ENCODE measurements around the gene CHRNA3.

Gene CHRNA3

DNA sequence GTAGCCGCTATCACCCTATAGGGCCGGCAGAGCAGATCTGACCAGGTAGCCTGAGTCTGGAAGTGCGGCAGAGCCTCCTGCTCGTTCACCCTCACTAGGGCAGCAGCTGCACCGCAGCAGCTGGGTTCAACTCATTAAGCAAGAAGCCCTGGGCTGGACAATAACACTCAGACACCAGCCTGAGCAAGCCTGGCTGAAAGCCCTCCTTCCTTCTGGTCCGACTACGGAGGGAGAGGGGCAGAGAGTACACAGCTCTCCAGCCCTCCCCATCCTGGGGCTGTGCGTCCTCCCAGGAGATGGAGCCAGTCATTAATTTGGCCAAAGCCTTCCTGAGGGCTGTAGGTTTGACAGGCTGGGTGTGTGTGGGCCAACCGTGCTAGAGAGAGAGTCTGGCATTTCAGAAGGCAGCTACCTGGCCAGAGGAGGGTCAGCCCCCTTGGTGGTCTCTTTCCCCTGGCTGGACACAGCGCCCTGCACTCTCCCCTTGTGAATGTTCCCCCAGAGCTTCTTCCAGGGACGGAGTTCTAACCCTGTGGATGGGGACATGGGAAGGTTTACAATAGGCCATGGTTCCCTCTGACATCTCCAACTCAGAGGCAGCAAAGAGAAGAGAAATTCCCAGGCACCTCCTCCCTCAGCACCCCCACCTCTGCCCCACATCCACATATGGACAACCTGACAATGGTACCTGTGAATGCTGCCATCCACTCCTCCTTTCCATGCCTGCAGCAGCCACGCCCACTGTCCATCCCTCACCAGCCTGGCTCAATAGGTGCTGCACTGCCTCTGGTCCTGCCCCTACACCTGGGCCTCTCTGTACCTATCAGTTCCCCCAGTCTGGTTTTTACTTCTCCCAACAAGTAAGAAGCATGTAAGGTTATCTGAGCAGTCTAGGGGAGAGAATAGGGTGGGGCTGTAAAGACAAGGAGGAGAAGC, 13.7 kb upstream of the CHRNA3 start:
- Histone ChIP-seq H3K27ac (ENCODE audit: low read length) (no peak overlapping the region), H3K4me3 (ENCODE audit: low read depth in 1 of 2, low read length in 2 of 2) (no peak overlapping the region), H3K9me3 (ENCODE audit: control insufficient read depth in 1 of 2, low read length in 2 of 2) (peaks cover 0 to 13% of the 10 kb centered on the region in 2 donors), H3K27me3 (ENCODE audit: low read depth, low read length) (no peaks in the 10 kb centered on the region), H3K4me1 (ENCODE audit: control insufficient read depth in 1 of 2, insufficient read depth in 2 of 2, low read length in 2 of 2) (no peaks in the 10 kb centered on the region), H3K36me3 (ENCODE audit: control insufficient read depth in 1 of 2, insufficient read depth in 2 of 2, low read length in 2 of 2) (no peaks in the 10 kb centered on the region)

DNA sequence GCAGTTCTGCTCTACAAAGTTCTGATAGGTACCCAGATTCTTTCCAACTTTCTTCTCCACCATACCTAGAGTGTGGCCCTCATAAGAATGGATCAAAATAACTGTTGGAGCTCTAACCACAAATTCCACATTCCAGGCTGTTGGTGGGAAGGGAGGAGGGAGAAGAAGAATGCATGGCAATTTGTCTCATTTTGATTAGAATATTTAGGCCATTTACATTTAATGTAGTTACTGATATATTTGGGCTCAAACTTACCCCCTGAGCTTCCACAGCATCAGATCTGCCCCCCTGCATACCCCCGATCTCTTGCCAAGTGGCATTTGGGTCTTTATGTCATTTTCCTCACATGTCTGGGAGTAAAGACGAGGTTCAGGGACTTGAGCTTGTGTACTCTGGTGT, 12.6 kb upstream of the CHRNA3 start:
- no peak overlapping the region for H3K4me3 ChIP-seq (ENCODE audit: low read depth in 1 of 2, low read length in 2 of 2)
- H3K27ac ChIP-seq (ENCODE audit: low read length), result no peak overlapping the region
- no peaks in the 10 kb centered on the region for H3K27me3 ChIP-seq (ENCODE audit: low read depth, low read length)
- H3K36me3 ChIP-seq (ENCODE audit: control insufficient read depth in 1 of 2, insufficient read depth in 2 of 2, low read length in 2 of 2), result no peaks in the 10 kb centered on the region
- no peaks in the 10 kb centered on the region for H3K4me1 ChIP-seq (ENCODE audit: control insufficient read depth in 1 of 2, insufficient read depth in 2 of 2, low read length in 2 of 2)
- peaks cover 0 to 13% of the 10 kb centered on the region in 2 donors for H3K9me3 ChIP-seq (ENCODE audit: control insufficient read depth in 1 of 2, low read length in 2 of 2)

DNA sequence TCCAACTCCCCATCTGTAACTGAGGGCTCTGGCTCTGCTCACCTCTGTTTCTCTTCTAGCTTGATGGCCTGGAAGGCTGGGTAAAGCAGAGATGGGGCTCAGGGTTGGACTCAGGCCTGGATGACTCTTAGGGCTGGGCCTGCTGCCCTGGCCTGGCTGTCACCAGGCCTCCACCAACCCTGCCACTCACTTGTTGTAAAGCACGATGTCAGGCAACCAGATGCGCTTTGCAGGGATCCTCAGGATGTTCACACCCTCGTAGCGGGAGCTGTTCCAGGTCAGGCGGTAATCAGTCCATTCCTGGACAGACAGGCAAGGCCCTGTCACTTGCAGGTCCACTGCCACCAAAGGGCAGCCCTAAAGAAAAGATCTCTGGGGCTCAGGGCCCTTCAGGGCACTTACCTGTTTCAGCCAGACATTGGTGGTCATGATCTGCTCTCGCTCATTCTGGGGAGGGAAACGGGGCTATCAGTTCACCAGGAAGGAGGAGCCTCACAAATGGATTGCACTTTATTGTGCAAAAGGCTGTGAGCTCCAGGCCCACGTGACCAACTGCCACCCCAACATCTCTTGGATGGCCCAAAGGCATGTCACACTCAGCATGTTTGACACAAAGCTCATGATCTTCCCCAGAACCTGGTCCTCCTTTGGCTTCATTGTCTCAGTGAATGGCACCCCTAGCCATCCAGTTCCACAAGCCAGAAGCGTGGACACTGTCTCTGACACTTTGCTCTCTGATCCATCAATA, 10.3 kb upstream of the CHRNA3 start:
- H3K4me1 ChIP-seq (ENCODE audit: control insufficient read depth in 1 of 2, insufficient read depth in 2 of 2, low read length in 2 of 2), result no peaks in the 10 kb centered on the region
- H3K9me3 ChIP-seq (ENCODE audit: control insufficient read depth in 1 of 2, low read length in 2 of 2), result peaks cover 0 to 13% of the 10 kb centered on the region in 2 donors
- no peak overlapping the region for H3K4me3 ChIP-seq (ENCODE audit: low read depth in 1 of 2, low read length in 2 of 2)
- H3K27ac ChIP-seq (ENCODE audit: low read length), result no peak overlapping the region
- no peaks in the 10 kb centered on the region for H3K27me3 ChIP-seq (ENCODE audit: low read depth, low read length)
- no peaks in the 10 kb centered on the region for H3K36me3 ChIP-seq (ENCODE audit: control insufficient read depth in 1 of 2, insufficient read depth in 2 of 2, low read length in 2 of 2)

DNA sequence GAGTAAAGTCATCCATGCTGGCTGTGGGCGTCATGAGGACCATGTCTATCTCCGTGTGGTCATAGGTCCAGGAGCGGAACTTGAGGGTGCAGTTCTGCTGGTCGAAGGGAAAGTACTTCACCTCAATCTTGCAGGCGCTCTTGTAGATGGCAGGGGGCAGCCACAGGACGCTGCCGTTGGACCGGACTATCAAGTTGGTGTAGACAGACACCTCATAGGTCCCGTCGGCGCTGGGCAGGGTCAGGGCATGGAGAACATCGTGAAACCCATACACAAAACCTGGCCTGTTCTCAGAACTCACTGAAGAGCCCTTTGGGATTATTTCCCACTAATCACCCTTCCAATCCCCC, 8.9 kb upstream of the CHRNA3 start:
- Histone ChIP-seq H3K36me3 (ENCODE audit: control insufficient read depth in 1 of 2, insufficient read depth in 2 of 2, low read length in 2 of 2) (no peaks in the 10 kb centered on the region), H3K4me1 (ENCODE audit: control insufficient read depth in 1 of 2, insufficient read depth in 2 of 2, low read length in 2 of 2) (no peaks in the 10 kb centered on the region), H3K4me3 (ENCODE audit: low read depth in 1 of 2, low read length in 2 of 2) (no peak overlapping the region), H3K27me3 (ENCODE audit: low read depth, low read length) (no peaks in the 10 kb centered on the region), H3K9me3 (ENCODE audit: control insufficient read depth in 1 of 2, low read length in 2 of 2) (peaks cover 0 to 13% of the 10 kb centered on the region in 2 donors), H3K27ac (ENCODE audit: low read length) (no peak overlapping the region)

DNA sequence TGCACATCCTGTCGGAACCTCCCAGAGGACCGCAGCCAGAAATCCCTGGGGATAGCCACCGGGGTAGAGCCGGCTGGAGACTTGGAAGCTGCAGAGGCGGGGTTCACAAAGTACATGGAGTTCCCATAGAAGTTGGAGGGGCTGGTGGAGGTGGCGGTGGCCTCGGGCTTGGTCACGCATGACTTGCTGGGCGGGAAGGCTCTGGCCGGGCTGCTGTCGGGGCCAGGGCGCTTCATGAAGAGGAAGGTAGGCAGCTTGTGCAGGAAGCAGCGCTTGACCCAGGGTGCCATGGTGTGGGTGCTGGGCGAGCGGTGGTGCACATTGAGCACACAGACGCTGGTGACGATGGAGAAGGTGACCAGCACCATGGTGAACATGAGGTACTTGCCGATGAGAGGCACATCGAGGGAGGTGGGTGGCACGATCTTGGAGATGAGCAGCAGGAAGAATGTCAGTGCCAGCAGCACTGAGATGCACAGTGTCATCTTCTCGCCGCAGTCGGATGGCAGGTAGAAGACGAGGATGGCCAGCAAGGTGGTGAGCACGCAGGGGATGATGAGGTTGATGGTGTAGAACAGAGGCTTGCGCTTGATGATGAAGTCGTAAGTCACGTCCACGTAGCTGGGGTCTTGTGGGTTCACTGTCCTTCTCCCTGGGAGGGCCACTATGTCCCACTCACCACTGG, 8.4 kb upstream of the CHRNA3 start:
- H3K36me3 ChIP-seq (ENCODE audit: control insufficient read depth in 1 of 2, insufficient read depth in 2 of 2, low read length in 2 of 2), result no peaks in the 10 kb centered on the region
- peaks cover 0 to 13% of the 10 kb centered on the region in 2 donors for H3K9me3 ChIP-seq (ENCODE audit: control insufficient read depth in 1 of 2, low read length in 2 of 2)
- no peaks in the 10 kb centered on the region for H3K27me3 ChIP-seq (ENCODE audit: low read depth, low read length)
- no peak overlapping the region for H3K27ac ChIP-seq (ENCODE audit: low read length)
- H3K4me1 ChIP-seq (ENCODE audit: control insufficient read depth in 1 of 2, insufficient read depth in 2 of 2, low read length in 2 of 2), result no peaks in the 10 kb centered on the region
- no peak overlapping the region for H3K4me3 ChIP-seq (ENCODE audit: low read depth in 1 of 2, low read length in 2 of 2)

DNA sequence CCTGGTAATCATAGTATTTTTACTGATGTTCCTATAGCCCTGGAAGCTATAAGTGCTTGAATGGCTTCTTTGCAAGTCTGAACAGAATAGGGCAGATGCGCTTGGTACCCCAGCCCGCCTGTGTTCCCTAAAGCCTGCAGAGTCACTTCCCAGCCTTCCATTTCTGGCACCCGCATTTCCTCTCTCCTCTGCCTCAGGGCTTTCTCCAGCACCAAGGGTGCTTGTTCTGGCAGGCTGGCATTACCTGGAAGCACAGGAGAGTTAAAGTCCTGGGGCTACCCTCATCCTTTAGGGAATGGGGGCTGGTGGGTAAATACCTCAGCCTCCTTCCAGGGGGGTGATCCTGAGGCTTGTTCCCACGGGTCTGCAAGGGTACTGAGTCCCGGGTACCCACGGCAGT, 7.4 kb upstream of the CHRNA3 start:
- no peaks in the 10 kb centered on the region for H3K36me3 ChIP-seq (ENCODE audit: control insufficient read depth in 1 of 2, insufficient read depth in 2 of 2, low read length in 2 of 2)
- no peak overlapping the region for H3K4me3 ChIP-seq (ENCODE audit: low read depth in 1 of 2, low read length in 2 of 2)
- no peak overlapping the region for H3K27ac ChIP-seq (ENCODE audit: low read length)
- no peaks in the 10 kb centered on the region for H3K4me1 ChIP-seq (ENCODE audit: control insufficient read depth in 1 of 2, insufficient read depth in 2 of 2, low read length in 2 of 2)
- peaks cover 0 to 5% of the 10 kb centered on the region in 2 donors for H3K9me3 ChIP-seq (ENCODE audit: control insufficient read depth in 1 of 2, low read length in 2 of 2)
- H3K27me3 ChIP-seq (ENCODE audit: low read depth, low read length), result no peaks in the 10 kb centered on the region

DNA sequence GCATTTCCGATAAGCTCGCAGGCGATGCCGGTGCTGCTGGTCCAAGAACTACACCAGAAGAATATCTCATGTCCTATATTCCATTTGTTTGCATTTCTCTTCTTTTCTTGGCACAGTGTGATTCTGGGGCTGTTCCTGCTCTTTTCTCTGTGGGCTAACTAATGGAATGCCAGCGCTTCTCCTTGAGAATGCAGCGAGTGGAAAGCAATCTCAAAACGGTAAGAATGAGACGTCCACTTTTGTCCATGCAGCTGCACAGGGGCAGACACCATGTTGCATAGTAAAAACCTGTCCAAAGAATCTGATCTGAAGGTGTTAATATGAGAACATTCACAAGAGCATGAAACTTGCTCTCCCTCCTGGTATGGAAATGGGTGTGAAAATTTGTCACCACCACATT, 6.6 kb upstream of the CHRNA3 start:
- H3K4me1 ChIP-seq (ENCODE audit: control insufficient read depth in 1 of 2, insufficient read depth in 2 of 2, low read length in 2 of 2), result no peaks in the 10 kb centered on the region
- H3K4me3 ChIP-seq (ENCODE audit: low read depth in 1 of 2, low read length in 2 of 2), result no peak overlapping the region
- H3K27me3 ChIP-seq (ENCODE audit: low read depth, low read length), result peaks cover 1% of the 10 kb centered on the region
- H3K27ac ChIP-seq (ENCODE audit: low read length), result no peak overlapping the region
- no peaks in the 10 kb centered on the region for H3K9me3 ChIP-seq (ENCODE audit: control insufficient read depth in 1 of 2, low read length in 2 of 2)
- no peaks in the 10 kb centered on the region for H3K36me3 ChIP-seq (ENCODE audit: control insufficient read depth in 1 of 2, insufficient read depth in 2 of 2, low read length in 2 of 2)

DNA sequence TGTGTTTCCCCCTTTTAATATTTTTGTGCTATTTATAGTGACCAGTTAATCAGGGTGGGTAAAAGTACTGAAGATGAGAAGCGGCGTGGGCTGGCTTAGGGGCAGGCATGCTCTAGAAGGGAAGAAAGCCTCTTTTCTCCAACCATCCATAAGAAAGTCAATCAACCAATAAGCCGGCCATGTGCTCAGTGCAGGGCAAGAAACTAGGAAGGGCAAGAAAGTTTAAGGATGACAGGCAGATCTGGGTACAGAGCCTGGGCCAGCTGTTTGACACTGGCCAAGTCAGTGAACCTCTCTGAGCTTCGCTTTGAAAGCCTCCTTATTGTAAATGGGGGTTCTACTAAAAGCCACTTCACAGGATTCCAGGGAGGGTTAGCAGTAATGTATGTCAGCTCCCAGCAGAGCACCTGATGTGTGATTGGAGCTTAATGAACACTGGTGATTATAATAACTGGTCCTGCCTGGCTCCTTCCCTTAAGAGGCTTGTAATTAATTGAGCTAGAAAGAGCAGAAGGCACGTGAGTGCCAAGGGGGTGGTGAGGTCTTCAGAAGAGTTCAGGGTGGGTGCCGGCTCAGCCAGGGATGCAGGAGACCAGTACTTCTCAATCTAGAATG, 5.7 kb upstream of the CHRNA3 start:
- Histone ChIP-seq H3K27ac (ENCODE audit: low read length) (no peak overlapping the region), H3K4me3 (ENCODE audit: low read depth in 1 of 2, low read length in 2 of 2) (no peak overlapping the region), H3K27me3 (ENCODE audit: low read depth, low read length) (peaks cover 7% of the 10 kb centered on the region), H3K9me3 (ENCODE audit: control insufficient read depth in 1 of 2, low read length in 2 of 2) (no peaks in the 10 kb centered on the region), H3K36me3 (ENCODE audit: control insufficient read depth in 1 of 2, insufficient read depth in 2 of 2, low read length in 2 of 2) (no peaks in the 10 kb centered on the region), H3K4me1 (ENCODE audit: control insufficient read depth in 1 of 2, insufficient read depth in 2 of 2, low read length in 2 of 2) (no peaks in the 10 kb centered on the region)

DNA sequence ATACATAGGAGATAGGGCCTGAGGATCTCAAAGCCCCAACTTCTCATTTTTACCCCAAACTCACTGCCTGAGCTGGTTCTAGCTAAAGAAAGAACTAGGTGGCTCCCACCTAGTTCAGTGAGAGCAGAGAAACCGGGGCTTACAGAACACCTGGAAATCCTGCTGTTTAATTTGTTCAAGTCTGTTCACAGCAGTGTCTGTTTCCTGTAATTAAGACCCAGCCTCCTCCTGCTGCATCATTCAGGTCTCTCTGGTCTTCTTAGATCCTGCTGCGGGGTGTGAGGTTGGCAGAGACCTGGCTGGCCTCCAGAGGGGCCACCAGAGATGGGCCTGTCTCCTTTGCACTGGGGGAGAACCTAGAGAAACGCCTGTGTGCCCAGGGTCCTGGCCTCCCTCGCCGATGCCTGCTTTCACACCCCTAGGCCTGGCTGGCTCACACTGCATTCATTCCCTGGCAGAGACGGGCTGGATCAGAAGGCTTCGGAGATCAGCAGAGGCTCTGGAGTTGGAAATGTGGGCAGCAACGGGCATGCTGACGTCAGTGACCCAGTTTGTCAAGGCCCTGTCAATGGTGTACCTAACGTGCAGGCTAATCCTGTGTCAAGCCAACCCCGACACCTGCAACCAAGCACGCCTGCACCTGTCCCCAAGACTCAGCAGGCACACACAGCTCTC, 4.9 kb upstream of the CHRNA3 start:
- no peaks in the 10 kb centered on the region for H3K9me3 ChIP-seq (ENCODE audit: control insufficient read depth in 1 of 2, low read length in 2 of 2)
- H3K4me3 ChIP-seq (ENCODE audit: low read depth in 1 of 2, low read length in 2 of 2), result no peak overlapping the region
- H3K27me3 ChIP-seq (ENCODE audit: low read depth, low read length), result peaks cover 7% of the 10 kb centered on the region
- peaks cover 0 to 3% of the 10 kb centered on the region in 2 donors for H3K4me1 ChIP-seq (ENCODE audit: control insufficient read depth in 1 of 2, insufficient read depth in 2 of 2, low read length in 2 of 2)
- no peaks in the 10 kb centered on the region for H3K36me3 ChIP-seq (ENCODE audit: control insufficient read depth in 1 of 2, insufficient read depth in 2 of 2, low read length in 2 of 2)
- H3K27ac ChIP-seq (ENCODE audit: low read length), result no peak overlapping the region

DNA sequence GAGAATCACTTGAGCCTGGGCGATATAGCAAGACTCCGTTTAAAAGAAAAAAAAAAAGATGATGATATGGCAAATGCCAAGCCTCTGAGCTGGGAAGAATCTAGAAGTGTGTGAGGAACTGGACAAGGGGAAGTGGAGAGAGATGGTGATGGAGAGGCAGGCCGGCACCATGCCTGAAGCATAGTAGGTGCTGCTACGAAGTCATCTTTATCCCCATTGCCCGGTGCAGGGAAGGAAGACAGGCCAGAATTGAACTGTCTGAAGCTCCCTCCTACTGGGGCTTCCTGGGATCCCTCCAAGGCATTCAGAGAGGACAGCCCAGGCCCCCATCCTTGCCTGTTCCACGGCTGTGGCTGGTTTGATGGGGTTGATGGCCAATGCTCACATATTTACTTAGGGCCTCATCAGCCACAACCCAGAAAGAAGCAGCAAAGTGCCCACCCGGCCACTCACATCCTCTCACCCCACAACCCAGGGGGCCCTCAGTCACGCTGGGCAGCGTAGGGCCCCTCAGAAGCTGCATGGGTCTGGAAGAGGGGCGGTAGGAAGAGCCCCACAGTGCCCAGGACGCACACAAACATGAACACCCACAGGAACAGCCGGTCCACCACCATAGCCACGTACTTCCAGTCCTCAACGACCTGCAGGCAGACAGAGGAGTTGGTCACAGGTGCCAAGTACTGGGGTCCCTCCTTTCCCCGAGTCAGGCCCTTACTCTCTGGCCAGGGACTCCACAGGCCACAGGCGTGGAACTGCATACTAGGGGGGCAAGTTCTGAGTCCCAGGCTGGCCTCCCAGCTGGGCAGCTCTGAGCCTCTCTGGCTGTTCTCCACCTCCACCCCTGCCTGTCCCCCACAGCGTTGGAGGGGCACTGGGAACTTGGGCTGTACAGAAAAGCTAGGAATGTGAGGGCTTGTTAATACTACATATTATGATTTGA, 4.1 kb upstream of the CHRNA3 start:
- H3K27me3 ChIP-seq (ENCODE audit: low read depth, low read length), result peaks cover 12% of the 10 kb centered on the region
- peaks cover 0 to 11% of the 10 kb centered on the region in 2 donors for H3K4me1 ChIP-seq (ENCODE audit: control insufficient read depth in 1 of 2, insufficient read depth in 2 of 2, low read length in 2 of 2)

More for the DNA sequence above, 4.1 kb upstream of the CHRNA3 start:
- no peaks in the 10 kb centered on the region for H3K36me3 ChIP-seq (ENCODE audit: control insufficient read depth in 1 of 2, insufficient read depth in 2 of 2, low read length in 2 of 2)
- no peaks in the 10 kb centered on the region for H3K9me3 ChIP-seq (ENCODE audit: control insufficient read depth in 1 of 2, low read length in 2 of 2)
- no peak overlapping the region for H3K27ac ChIP-seq (ENCODE audit: low read length)
- no peak overlapping the region for H3K4me3 ChIP-seq (ENCODE audit: low read depth in 1 of 2, low read length in 2 of 2)
